HT-29 (cell line): ENCODE data around the gene VPS29. TPM values are rescaled to one million over a fixed set of nuclear protein-coding genes. Genes with fewer than 3 reads are reported as not detected.

Experiments
- DNase-seq: peaks from one replicate; pipeline ENCODE4 v3.0.0-alpha.2; 2015; ENCODE audit warnings: low spot score
- small RNA-seq: library from RNA; depleted of rRNA; stranded (forward); fragments of <200 nt; gene quantifications from one replicate; pipeline ENCODE3, GENCODE V24; 2014
- total RNA-seq: library from RNA; depleted of rRNA; stranded (reverse); fragments of >200 nt; shearing (Covaris generic); gene quantifications from 2 replicates; pipeline ENCODE4 v1.2.3, GENCODE V29; 2014; rRNA removed

The VPS29 gene
- total RNA-seq, 1 experiment from 2014 or later = 43.5 TPM

DNA sequence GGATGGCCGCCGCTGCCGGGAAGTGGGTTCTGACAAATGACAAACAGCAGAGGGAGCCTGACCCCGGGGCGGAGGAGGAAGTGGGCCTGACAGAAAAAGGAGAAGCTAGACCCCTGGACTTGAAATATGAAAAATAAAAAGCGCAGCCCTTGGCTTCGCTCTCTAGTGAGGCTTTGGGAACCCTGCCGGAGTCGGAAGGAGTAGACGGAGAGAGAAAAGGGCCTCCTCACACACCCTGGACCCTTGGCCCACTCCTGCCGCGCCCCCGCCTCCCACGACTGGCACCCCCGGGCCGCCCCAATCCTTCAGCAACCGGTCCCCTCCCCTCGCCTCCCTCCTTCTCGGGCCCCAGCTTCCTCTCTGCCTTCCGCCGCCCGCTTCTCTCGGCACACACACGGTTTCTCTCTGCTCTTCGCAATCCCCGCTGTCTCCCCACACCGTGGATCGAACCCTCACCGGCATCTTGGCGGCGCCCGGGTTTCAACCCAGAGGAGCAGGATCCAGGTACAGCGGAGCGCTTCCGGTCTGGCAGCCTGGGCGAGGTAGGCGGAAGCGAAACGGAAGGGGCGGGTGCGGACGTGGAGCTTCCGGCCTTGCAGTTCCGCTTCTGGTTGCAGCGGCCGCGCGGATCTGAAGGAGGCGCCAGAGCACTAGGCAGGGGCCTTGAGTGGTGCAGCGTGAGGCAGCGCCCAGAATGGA lies 52.0 kb downstream of the VPS29 start, which contains the start of gene ARPC3:
Gene ARPC3, minus strand, starts transcription at position 539 of the 699 bp plus-strand sequence. Its CDS starts 77 bp downstream, at position 462.
- DNase-seq = peak; percentile 97

DNA sequence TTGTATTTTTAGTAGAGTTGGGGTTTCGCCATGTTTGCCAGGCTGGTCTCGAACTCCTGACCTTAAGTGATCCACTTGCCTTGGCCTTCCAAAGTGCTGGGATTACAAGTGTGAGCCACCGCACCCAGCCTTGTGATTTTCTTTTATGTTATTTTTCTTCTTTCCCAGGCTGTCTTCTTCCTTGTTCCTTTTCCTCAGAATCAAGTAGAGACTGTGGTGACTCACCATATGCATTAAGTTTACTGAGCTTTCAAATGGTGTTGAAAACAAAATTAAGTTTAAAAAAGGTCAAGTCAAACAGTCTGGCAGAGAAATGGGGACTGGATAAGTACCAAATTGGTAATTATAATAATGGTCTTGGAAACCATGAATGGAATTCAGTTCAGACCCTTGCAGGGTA lies 57.5 kb downstream of the VPS29 start:
- DNase-seq = no peak

Small RNA genes within 50 kb of the gene (small RNA-seq; reads per million reads assigned to genes)
- gene RF00278 = not detected

Other genes starting within 250 kb of the VPS29 start
- gene ATP2A2, start 220.9 kb downstream of the VPS29 start, total RNA-seq = 113 and 123 TPM in 2 replicates
- 54.4 and 58.5 TPM in 2 replicates for gene ANAPC7, start 98.4 kb downstream of the VPS29 start, total RNA-seq
- gene ARPC3, start 51.8 kb downstream of the VPS29 start, total RNA-seq = 85.0 and 105 TPM in 2 replicates
- 10.8 and 14.3 TPM in 2 replicates for gene GPN3, start 33.9 kb downstream of the VPS29 start, total RNA-seq
- 15.0 and 15.3 TPM in 2 replicates for gene FAM216A, start 33.3 kb downstream of the VPS29 start, total RNA-seq
- gene RAD9B, start 220 bp upstream of the VPS29 start, total RNA-seq = 0.23 TPM in 1 of 2 replicates, not detected in the other
- gene PPTC7, start 81.2 kb upstream of the VPS29 start, total RNA-seq = 3.7 and 6.1 TPM in 2 replicates
- 3.0 and 5.3 TPM in 2 replicates for gene TCTN1, start 112.0 kb upstream of the VPS29 start, total RNA-seq
- not detected in 2 replicates for gene HVCN1, start 187.0 kb upstream of the VPS29 start, total RNA-seq
- gene PPP1CC, start 240.8 kb upstream of the VPS29 start, total RNA-seq = 105 and 120 TPM in 2 replicates